ENCODE measurements around the gene GNMT. TPM values are rescaled to one million over a fixed set of nuclear protein-coding genes. Genes with fewer than 3 reads are reported as not detected.
"Not testable (repeated sequence)": the region's sequence is repeated elsewhere in the genome, so short reads cannot be mapped to it uniquely, and the experiment has no call there.

Gene GNMT
- polyA plus RNA-seq, 1 donor from 2014 or later, result 0.97 TPM

DNA sequence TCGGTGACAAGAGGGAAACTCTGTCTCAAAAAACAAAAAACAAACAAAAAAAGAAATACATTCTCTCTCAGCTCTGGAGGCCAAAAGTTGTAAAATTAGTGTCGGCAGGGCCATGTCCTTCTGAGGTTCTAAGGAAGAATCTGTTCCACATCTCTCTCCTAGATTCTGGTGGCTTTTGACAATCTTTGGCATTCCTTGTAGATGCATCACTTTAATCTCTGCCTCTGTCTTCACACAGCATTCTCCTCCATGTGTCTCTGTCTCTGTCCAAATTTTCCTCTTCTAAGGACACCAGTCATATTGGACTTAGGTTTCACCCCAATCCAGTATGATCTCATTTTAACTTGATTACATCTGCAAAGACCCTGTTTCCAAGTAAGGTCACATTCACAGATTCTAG lies 32.9 kb downstream of the GNMT start:
- no peak for TF ChIP-seq RAD21 (conservative IDR thresholded peaks at IDR 0.05)
- no peak for TF ChIP-seq EZH2 (IDR thresholded peaks at IDR 0.05; ENCODE audit: borderline replicate concordance, insufficient read depth, low read length, poor library complexity, severe bottlenecking)
- TF ChIP-seq EP300 (conservative IDR thresholded peaks at IDR 0.05; ENCODE audit: poor library complexity, severe bottlenecking), result no peak
- no peak for TF ChIP-seq POLR2AphosphoS5 (IDR thresholded peaks at IDR 0.05)
- no peak for TF ChIP-seq TAF1 (IDR thresholded peaks at IDR 0.05; ENCODE audit: low read depth)
- TF ChIP-seq, protein P1, sequence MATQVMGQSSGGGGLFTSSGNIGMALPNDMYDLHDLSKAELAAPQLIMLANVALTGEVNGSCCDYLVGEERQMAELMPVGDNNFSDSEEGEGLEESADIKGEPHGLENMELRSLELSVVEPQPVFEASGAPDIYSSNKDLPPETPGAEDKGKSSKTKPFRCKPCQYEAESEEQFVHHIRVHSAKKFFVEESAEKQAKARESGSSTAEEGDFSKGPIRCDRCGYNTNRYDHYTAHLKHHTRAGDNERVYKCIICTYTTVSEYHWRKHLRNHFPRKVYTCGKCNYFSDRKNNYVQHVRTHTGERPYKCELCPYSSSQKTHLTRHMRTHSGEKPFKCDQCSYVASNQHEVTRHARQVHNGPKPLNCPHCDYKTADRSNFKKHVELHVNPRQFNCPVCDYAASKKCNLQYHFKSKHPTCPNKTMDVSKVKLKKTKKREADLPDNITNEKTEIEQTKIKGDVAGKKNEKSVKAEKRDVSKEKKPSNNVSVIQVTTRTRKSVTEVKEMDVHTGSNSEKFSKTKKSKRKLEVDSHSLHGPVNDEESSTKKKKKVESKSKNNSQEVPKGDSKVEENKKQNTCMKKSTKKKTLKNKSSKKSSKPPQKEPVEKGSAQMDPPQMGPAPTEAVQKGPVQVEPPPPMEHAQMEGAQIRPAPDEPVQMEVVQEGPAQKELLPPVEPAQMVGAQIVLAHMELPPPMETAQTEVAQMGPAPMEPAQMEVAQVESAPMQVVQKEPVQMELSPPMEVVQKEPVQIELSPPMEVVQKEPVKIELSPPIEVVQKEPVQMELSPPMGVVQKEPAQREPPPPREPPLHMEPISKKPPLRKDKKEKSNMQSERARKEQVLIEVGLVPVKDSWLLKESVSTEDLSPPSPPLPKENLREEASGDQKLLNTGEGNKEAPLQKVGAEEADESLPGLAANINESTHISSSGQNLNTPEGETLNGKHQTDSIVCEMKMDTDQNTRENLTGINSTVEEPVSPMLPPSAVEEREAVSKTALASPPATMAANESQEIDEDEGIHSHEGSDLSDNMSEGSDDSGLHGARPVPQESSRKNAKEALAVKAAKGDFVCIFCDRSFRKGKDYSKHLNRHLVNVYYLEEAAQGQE (IDR thresholded peaks at IDR 0.05; ENCODE audit: borderline replicate concordance), result no peak
- TF ChIP-seq MXI1 (conservative IDR thresholded peaks at IDR 0.05; ENCODE audit: poor library complexity, severe bottlenecking), result no peak
- no peak for TF ChIP-seq SMC3 (conservative IDR thresholded peaks at IDR 0.05; ENCODE audit: poor library complexity)
- TF ChIP-seq, protein P2, sequence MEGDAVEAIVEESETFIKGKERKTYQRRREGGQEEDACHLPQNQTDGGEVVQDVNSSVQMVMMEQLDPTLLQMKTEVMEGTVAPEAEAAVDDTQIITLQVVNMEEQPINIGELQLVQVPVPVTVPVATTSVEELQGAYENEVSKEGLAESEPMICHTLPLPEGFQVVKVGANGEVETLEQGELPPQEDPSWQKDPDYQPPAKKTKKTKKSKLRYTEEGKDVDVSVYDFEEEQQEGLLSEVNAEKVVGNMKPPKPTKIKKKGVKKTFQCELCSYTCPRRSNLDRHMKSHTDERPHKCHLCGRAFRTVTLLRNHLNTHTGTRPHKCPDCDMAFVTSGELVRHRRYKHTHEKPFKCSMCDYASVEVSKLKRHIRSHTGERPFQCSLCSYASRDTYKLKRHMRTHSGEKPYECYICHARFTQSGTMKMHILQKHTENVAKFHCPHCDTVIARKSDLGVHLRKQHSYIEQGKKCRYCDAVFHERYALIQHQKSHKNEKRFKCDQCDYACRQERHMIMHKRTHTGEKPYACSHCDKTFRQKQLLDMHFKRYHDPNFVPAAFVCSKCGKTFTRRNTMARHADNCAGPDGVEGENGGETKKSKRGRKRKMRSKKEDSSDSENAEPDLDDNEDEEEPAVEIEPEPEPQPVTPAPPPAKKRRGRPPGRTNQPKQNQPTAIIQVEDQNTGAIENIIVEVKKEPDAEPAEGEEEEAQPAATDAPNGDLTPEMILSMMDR (IDR thresholded peaks at IDR 0.05; ENCODE audit: poor library complexity, severe bottlenecking), result no peak

DNA sequence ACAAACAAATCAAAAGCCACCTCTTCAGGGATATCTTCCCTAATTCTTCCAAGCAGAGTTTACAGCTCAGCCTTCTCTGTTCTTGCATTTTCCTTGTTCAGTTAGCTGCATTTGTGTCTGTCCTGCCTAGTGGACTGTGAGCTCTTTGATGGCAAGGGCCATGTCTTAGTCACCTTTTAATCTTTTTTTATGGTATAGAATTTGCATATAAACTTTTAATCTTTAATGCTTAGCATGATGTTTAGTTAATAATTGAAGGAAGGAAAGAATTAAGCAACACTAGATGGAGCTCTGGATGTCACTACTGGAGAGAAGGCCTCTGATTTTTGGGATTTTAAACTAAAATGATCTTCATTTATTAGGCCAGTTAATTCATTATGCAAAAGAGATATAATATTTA lies 36.0 kb downstream of the GNMT start:
- no peaks in the 10 kb centered on the region for H3K79me2 ChIP-seq (replicated peaks; ENCODE audit: insufficient read depth, low read length)
- no peak overlapping the region for H3K9ac ChIP-seq (ENCODE audit: low read length)
- no peak overlapping the region for H3K27ac ChIP-seq (ENCODE audit: low read length)
- H3K36me3 ChIP-seq (ENCODE audit: insufficient read depth, low read length), result no peaks in the 10 kb centered on the region
- H3K27me3 ChIP-seq (ENCODE audit: insufficient read depth, low read depth, low read length), result no peaks in the 10 kb centered on the region
- TF ChIP-seq MXI1 (conservative IDR thresholded peaks at IDR 0.05; ENCODE audit: poor library complexity, severe bottlenecking) (no peak), POLR2AphosphoS5 (IDR thresholded peaks at IDR 0.05) (no peak), TAF1 (IDR thresholded peaks at IDR 0.05; ENCODE audit: low read depth) (no peak), EZH2 (IDR thresholded peaks at IDR 0.05; ENCODE audit: borderline replicate concordance, insufficient read depth, low read length, poor library complexity, severe bottlenecking) (no peak), SMC3 (conservative IDR thresholded peaks at IDR 0.05; ENCODE audit: poor library complexity) (no peak), RAD21 (conservative IDR thresholded peaks at IDR 0.05) (no peak), EP300 (conservative IDR thresholded peaks at IDR 0.05; ENCODE audit: poor library complexity, severe bottlenecking) (no peak)
- TF ChIP-seq, protein P2 (IDR thresholded peaks at IDR 0.05; ENCODE audit: poor library complexity, severe bottlenecking), result no peak
- TF ChIP-seq, protein P1 (IDR thresholded peaks at IDR 0.05; ENCODE audit: borderline replicate concordance), result no peak
- H3K4me2 ChIP-seq (ENCODE audit: low read length), result no peak overlapping the region
- no peaks in the 10 kb centered on the region for H3K9me2 ChIP-seq (ENCODE audit: insufficient read depth, low read length)
- H3F3A ChIP-seq (ENCODE audit: insufficient read depth, low read length, poor library complexity, severe bottlenecking), result no peaks in the 10 kb centered on the region
- H3K4me3 ChIP-seq (ENCODE audit: low read length), result no peak overlapping the region
- no peak overlapping the region for H2AFZ ChIP-seq (ENCODE audit: low read depth, low read length)
- H3K9me3 ChIP-seq (ENCODE audit: low read length), result no peaks in the 10 kb centered on the region
- no peaks in the 10 kb centered on the region for H4K20me1 ChIP-seq (ENCODE audit: insufficient read depth)

More for the DNA sequence above, 32.9 kb downstream of the GNMT start:
- Histone ChIP-seq H3F3A (ENCODE audit: insufficient read depth, low read length, poor library complexity, severe bottlenecking) (no peaks in the 10 kb centered on the region), H3K4me2 (ENCODE audit: low read length) (no peak overlapping the region), H3K9me2 (ENCODE audit: insufficient read depth, low read length) (no peaks in the 10 kb centered on the region), H3K36me3 (ENCODE audit: insufficient read depth, low read length) (no peaks in the 10 kb centered on the region), H4K20me1 (ENCODE audit: insufficient read depth) (no peaks in the 10 kb centered on the region), H3K4me3 (ENCODE audit: low read length) (no peak overlapping the region), H2AFZ (ENCODE audit: low read depth, low read length) (no peak overlapping the region), H3K27me3 (ENCODE audit: insufficient read depth, low read depth, low read length) (no peaks in the 10 kb centered on the region), H3K27ac (ENCODE audit: low read length) (no peak overlapping the region), H3K9ac (ENCODE audit: low read length) (no peak overlapping the region), H3K79me2 (replicated peaks; ENCODE audit: insufficient read depth, low read length) (no peaks in the 10 kb centered on the region), H3K9me3 (ENCODE audit: low read length) (no peaks in the 10 kb centered on the region)

DNA sequence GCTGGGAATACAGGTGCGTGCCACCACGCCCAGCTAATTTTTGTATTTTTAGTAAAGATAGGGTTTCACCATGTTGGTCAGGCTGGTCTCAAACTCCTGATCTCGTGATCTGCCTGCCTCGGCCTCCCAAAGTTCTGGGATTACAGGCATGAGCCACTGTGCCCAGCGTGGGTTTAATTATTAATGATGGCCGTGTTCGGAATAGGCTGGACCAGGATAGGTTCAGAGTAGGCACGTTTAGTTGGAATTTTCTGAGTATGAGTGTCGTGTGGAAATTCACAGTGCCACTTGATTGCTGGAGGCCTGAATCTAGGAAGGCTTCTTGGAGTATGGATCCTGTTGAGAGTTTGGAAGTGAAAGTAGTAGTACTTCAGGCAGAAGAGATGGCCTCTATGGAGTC lies 37.7 kb downstream of the GNMT start:
- not testable (repeated sequence) for H3K79me2 ChIP-seq (replicated peaks; ENCODE audit: insufficient read depth, low read length); H3K36me3 ChIP-seq (ENCODE audit: insufficient read depth, low read length); H3K9me3 ChIP-seq (ENCODE audit: low read length); H3K4me2 ChIP-seq (ENCODE audit: low read length); H3K27me3 ChIP-seq (ENCODE audit: insufficient read depth, low read depth, low read length); H3F3A ChIP-seq (ENCODE audit: insufficient read depth, low read length, poor library complexity, severe bottlenecking); H3K27ac ChIP-seq (ENCODE audit: low read length); H3K4me3 ChIP-seq (ENCODE audit: low read length); H3K9me2 ChIP-seq (ENCODE audit: insufficient read depth, low read length); H3K9ac ChIP-seq (ENCODE audit: low read length); H4K20me1 ChIP-seq (ENCODE audit: insufficient read depth); H2AFZ ChIP-seq (ENCODE audit: low read depth, low read length)

Data from neural cell (in vitro differentiated cells).